HepG2 (cell line): Measurements from ENCODE around the gene FGD2. TPM values are rescaled to one million over a fixed set of nuclear protein-coding genes. Genes with fewer than 3 reads are reported as not detected.

Experiments
- AHR ChIP-seq: IDR thresholded peaks from 2 replicates; pipeline ENCODE4 v1.6.1; 2018; ENCODE audit warnings: missing genetic modification reagents, missing compliant biosample characterization
- ARNT2 ChIP-seq: sonication (generic); formaldehyde crosslinking; IDR thresholded peaks from 2 replicates; pipeline ENCODE4 v1.8.0; 2022; ENCODE audit warnings: mild to moderate bottlenecking, low read depth, missing genetic modification reagents, moderate library complexity
- CREBL2 ChIP-seq: sonication (generic); formaldehyde crosslinking; IDR thresholded peaks from 2 replicates; pipeline ENCODE4 v1.8.1; 2023; ENCODE audit warnings: missing genetic modification reagents, mild to moderate bottlenecking, borderline replicate concordance
- GABPA ChIP-seq, 2 experiments: IDR thresholded peaks; 2 replicates each; pipeline ENCODE4 v1.6.1; 2011 to 2016; ENCODE audit warnings: low read depth in 2 of 2, low read length in 1 of 2, missing biosample characterization in 1 of 2, missing genetic modification characterization in 1 of 2
- HHEX ChIP-seq: IDR thresholded peaks from 2 replicates; pipeline ENCODE4 v1.6.1; 2016; ENCODE audit warnings: control low read depth
- JUN ChIP-seq: sonication (generic); formaldehyde crosslinking; IDR thresholded peaks from 2 replicates; pipeline ENCODE4 v1.4.0; 2020; ENCODE audit warnings: mild to moderate bottlenecking, missing genetic modification reagents
- KMT2A ChIP-seq: sonication (generic); formaldehyde crosslinking; IDR thresholded peaks from 2 replicates; pipeline ENCODE4 v1.4.0; 2020; ENCODE audit warnings: missing genetic modification reagents
- MIXL1 ChIP-seq: IDR thresholded peaks from 2 replicates; pipeline ENCODE4 v1.6.1; 2016
- MTF2 ChIP-seq: sonication (generic); formaldehyde crosslinking; IDR thresholded peaks from 2 replicates; pipeline ENCODE4 v1.5.0; 2020; ENCODE audit warnings: missing genetic modification reagents, borderline replicate concordance
- MYNN ChIP-seq: sonication (generic); formaldehyde crosslinking; IDR thresholded peaks from 2 replicates; pipeline ENCODE4 v1.4.0; 2020; ENCODE audit warnings: mild to moderate bottlenecking, low read depth, missing genetic modification reagents
- NFIB ChIP-seq: sonication (generic); formaldehyde crosslinking; IDR thresholded peaks from 2 replicates; pipeline ENCODE4 v1.9.0; 2021; ENCODE audit warnings: missing genetic modification reagents, mild to moderate bottlenecking, borderline replicate concordance
- POGZ ChIP-seq: sonication (generic); formaldehyde crosslinking; IDR thresholded peaks from 2 replicates; pipeline ENCODE4 v1.4.0; 2020; ENCODE audit warnings: mild to moderate bottlenecking, missing genetic modification reagents
- PRPF4 ChIP-seq: fragments of 200-400 bp; formaldehyde crosslinking; IDR thresholded peaks from 2 replicates; pipeline ENCODE4 v1.6.1; 2016; ENCODE audit warnings: low read length, low read depth; ENCODE audit not compliant: poor library complexity, severe bottlenecking
- RXRA ChIP-seq: sonication (generic); formaldehyde crosslinking; IDR thresholded peaks from 2 replicates; pipeline ENCODE4 v1.5.1; 2020; ENCODE audit warnings: missing genetic modification reagents
- SETDB1 ChIP-seq: sonication (generic); formaldehyde crosslinking; IDR thresholded peaks from 2 replicates; pipeline ENCODE4 v1.5.1; 2020; ENCODE audit warnings: missing genetic modification reagents, mild to moderate bottlenecking, borderline replicate concordance
- SIN3A ChIP-seq: IDR thresholded peaks from 2 replicates; pipeline ENCODE4 v1.6.1; 2011; ENCODE audit warnings: low read depth, mild to moderate bottlenecking, control low read depth, low read length, borderline replicate concordance
- SRY ChIP-seq: sonication (generic); formaldehyde crosslinking; IDR thresholded peaks from 2 replicates; pipeline ENCODE4 v1.8.0; 2022; ENCODE audit warnings: mild to moderate bottlenecking, missing genetic modification reagents
- ZFP82 ChIP-seq: sonication (generic); formaldehyde crosslinking; IDR thresholded peaks from 2 replicates; pipeline ENCODE4 v1.5.1; 2020; ENCODE audit warnings: mild to moderate bottlenecking, missing genetic modification reagents, borderline replicate concordance
- ZIK1 ChIP-seq: sonication (generic); formaldehyde crosslinking; IDR thresholded peaks from 2 replicates; pipeline ENCODE4 v1.5.0; 2020; ENCODE audit warnings: mild to moderate bottlenecking, low read depth, missing genetic modification reagents, borderline replicate concordance
- ZKSCAN5 ChIP-seq: sonication (generic); formaldehyde crosslinking; IDR thresholded peaks from 2 replicates; pipeline ENCODE4 v1.5.1; 2020; ENCODE audit warnings: mild to moderate bottlenecking, missing genetic modification reagents
- ZMYM2 ChIP-seq: sonication (generic); formaldehyde crosslinking; IDR thresholded peaks from 2 replicates; pipeline ENCODE4 v1.8.0; 2022; ENCODE audit warnings: mild to moderate bottlenecking, missing genetic modification reagents
- ZNF136 ChIP-seq: sonication (generic); formaldehyde crosslinking; IDR thresholded peaks from 2 replicates; pipeline ENCODE4 v1.8.1; 2022; ENCODE audit warnings: low read depth, mild to moderate bottlenecking, moderate library complexity, missing genetic modification reagents
- ZNF224 ChIP-seq: sonication (generic); formaldehyde crosslinking; IDR thresholded peaks from 2 replicates; pipeline ENCODE4 v1.5.0; 2020; ENCODE audit warnings: mild to moderate bottlenecking, missing genetic modification reagents
- ZNF431 ChIP-seq: sonication (generic); formaldehyde crosslinking; IDR thresholded peaks from 2 replicates; pipeline ENCODE4 v1.9.0; 2022; ENCODE audit warnings: missing genetic modification reagents, low read depth, mild to moderate bottlenecking, borderline replicate concordance
- ZNF572 ChIP-seq: sonication (generic); formaldehyde crosslinking; IDR thresholded peaks from 2 replicates; pipeline ENCODE4 v1.5.1; 2020; ENCODE audit warnings: mild to moderate bottlenecking, missing genetic modification reagents
- ZNF777 ChIP-seq: sonication (generic); formaldehyde crosslinking; IDR thresholded peaks from 2 replicates; pipeline ENCODE4 v1.4.0; 2020; ENCODE audit warnings: missing genetic modification reagents
- polyA plus RNA-seq, 8 experiments: library from polyadenylated mRNA; depleted of rRNA in 3 of 8; stranded (reverse) in 7 of 8; unstranded in 1 of 8; fragments of >200 nt; fragmentation: Illumina TruSeq in 4 of 8; extraction: Trizol in 4 of 8; gene quantifications; 2 replicates each; pipeline versions ENCODE4 v1.2.1 to v1.2.3, GENCODE V29; 2011 to 2016; ENCODE audit warnings: low read depth in 4 of 8, missing spikeins in 1 of 8, mixed read lengths in 1 of 8; ENCODE audit not compliant: insufficient read depth in 1 of 8
- total RNA-seq, 5 experiments: library from RNA; depleted of rRNA; stranded (reverse); fragments of >200 nt; fragmentation: Illumina TruSeq; extraction: Trizol; gene quantifications; 2 replicates each; pipeline ENCODE4 v1.2.3, GENCODE V29; 2016; ENCODE audit warnings: low read depth in 1 of 5
- TF ChIP-seq, protein P1 (sequence below): sonication (generic); formaldehyde crosslinking; IDR thresholded peaks from 2 replicates; pipeline ENCODE4 v1.8.0; 2022; ENCODE audit warnings: missing genetic modification reagents, mild to moderate bottlenecking, moderate library complexity, borderline replicate concordance
- TF ChIP-seq, protein P2 (sequence below): IDR thresholded peaks from 2 replicates; pipeline ENCODE4 v1.6.1; 2018; ENCODE audit warnings: missing genetic modification reagents, mild to moderate bottlenecking, missing compliant biosample characterization

The FGD2 gene
- total and polyA plus RNA-seq, 2 of the 13 experiments (the other 11 are each of a cell fraction or from before 2014, with no cell fraction given), result not detected

DNA sequence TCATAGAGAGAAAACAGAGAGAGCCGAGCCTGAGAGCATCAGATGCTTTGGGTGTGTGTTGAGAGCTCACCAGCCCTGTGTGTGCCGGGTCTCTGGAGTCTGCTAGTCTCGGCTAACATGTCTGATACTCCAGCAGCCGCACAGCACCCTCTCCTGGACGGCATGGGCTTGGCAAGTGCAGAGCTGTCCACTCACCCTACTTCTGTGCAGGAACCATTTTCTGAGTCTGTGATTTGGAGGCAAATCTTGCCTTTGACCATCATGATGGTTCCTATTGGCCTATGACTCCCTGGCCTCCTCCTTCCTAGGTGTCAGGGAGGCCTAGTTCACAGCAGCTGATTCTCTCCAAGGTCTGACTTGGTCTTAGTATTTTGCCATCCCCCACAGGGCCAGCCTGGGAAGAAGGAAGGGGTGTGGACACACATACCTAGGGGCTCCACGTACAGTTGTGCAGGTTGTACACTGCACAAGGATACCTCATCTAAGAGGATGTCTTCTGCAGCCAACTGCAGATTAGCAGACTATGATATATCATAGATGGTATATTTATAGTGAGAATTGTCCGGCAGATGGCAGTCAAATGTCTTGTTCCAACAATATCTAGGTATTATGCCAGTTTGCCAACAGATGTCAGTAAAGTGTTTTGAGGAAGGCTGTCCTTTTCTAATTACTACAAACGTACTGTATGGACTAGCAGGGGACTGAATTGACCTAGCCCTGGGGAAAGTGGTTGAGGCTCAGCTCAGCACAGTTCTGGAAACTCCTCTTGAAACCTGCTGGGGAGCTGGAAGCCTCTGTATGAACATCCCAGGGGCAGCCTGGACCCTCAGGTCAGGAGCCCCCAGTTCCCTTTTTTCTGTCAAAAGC lies 13.0 kb downstream of the FGD2 start (continued):
- TF ChIP-seq ZMYM2 (0 out of 2 replicates have a peak, but pooled peaks have one; percentile 37), ARNT2 (CRISPR knock-in tag) (0 out of 2 replicates have a peak, but pooled peaks have one; percentile 66), MTF2 (CRISPR knock-in tag) (peak; percentile 69; the same call in 1 of the 2 replicates), ZNF777 (CRISPR knock-in tag) (no peak), SETDB1 (CRISPR knock-in tag) (no peak), ZKSCAN5 (0 out of 2 replicates have a peak, but pooled peaks have one; percentile 54), ZFP82 (no peak), AHR (no peak), JUN (no peak), ZIK1 (CRISPR knock-in tag) (no peak), CREBL2 (CRISPR knock-in tag) (no peak; the same call in 1 of the 2 replicates), POGZ (CRISPR knock-in tag) (no peak), GABPA (IDR thresholded peaks at IDR 0.05; ENCODE audit: low read depth, low read length) (no peak), GABPA (CRISPR knock-in tag; IDR thresholded peaks at IDR 0.05; ENCODE audit: low read depth) (no peak), MIXL1 (CRISPR knock-in tag) (peak; percentile 68), ZNF136 (0 out of 2 replicates have a peak, but pooled peaks have one; percentile 54), ZNF431 (no peak; the same call in 1 of the 2 replicates), ZNF224 (no peak), MYNN (CRISPR knock-in tag) (no peak), SRY (CRISPR knock-in tag) (no peak), RXRA (CRISPR knock-in tag) (peak; percentile 30; the same call in 1 of the 2 replicates), ZNF572 (CRISPR knock-in tag) (0 out of 2 replicates have a peak, but pooled peaks have one; percentile 13), KMT2A (CRISPR knock-in tag) (no peak; the same call in 1 of the 2 replicates), HHEX (CRISPR knock-in tag) (peak; percentile 56), PRPF4 (no peak), NFIB (CRISPR knock-in tag) (no peak), SIN3A (no peak)
- TF ChIP-seq, protein P1, sequence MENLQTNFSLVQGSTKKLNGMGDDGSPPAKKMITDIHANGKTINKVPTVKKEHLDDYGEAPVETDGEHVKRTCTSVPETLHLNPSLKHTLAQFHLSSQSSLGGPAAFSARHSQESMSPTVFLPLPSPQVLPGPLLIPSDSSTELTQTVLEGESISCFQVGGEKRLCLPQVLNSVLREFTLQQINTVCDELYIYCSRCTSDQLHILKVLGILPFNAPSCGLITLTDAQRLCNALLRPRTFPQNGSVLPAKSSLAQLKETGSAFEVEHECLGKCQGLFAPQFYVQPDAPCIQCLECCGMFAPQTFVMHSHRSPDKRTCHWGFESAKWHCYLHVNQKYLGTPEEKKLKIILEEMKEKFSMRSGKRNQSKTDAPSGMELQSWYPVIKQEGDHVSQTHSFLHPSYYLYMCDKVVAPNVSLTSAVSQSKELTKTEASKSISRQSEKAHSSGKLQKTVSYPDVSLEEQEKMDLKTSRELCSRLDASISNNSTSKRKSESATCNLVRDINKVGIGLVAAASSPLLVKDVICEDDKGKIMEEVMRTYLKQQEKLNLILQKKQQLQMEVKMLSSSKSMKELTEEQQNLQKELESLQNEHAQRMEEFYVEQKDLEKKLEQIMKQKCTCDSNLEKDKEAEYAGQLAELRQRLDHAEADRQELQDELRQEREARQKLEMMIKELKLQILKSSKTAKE (CRISPR knock-in tag), result no peak
- TF ChIP-seq, protein P2, sequence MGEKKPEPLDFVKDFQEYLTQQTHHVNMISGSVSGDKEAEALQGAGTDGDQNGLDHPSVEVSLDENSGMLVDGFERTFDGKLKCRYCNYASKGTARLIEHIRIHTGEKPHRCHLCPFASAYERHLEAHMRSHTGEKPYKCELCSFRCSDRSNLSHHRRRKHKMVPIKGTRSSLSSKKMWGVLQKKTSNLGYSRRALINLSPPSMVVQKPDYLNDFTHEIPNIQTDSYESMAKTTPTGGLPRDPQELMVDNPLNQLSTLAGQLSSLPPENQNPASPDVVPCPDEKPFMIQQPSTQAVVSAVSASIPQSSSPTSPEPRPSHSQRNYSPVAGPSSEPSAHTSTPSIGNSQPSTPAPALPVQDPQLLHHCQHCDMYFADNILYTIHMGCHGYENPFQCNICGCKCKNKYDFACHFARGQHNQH (CRISPR knock-in tag), result no peak
